ENCODE results near the gene DDI2.

The DDI2 gene

DNA sequence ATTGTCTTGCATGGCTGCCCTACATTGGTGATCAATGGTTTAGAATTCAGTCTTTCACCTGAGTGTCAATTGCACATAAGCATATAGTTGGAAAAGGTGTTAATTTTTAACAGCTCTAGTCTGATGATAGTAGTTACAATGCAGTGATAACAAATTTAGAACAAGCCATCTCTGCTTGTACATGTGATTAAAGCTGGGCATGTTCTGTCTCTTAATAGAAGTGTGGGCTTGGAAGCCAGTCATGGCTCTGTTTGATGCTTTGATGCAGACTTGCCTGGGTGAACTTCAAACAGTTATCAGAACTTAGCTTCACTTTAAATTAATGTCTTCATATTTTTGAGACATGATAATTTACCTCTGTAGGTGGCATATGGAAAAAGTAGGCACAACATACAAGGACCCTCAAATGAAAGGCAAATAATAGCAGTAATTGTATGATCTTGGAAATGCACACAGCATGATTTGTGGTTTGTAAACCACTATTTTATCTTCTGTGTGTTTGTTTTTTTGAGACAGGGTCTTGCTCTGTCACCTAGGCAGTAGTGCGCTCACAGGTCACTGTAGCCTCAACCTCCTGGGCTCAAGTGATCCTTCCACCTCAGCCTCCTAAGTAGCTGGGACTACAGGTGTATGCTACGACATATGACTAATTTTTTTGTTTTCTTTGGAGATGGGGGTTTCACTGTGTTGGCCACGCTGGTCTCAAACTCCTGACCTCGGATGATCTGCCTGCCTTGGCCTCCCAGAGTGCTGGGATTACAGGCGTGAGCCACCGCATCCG is 3.8 kb downstream of the DDI2 start:
- no peak for TF ChIP-seq EZH2phosphoT487 (conservative IDR thresholded peaks at IDR 0.05; ENCODE audit: low read length)
- TF ChIP-seq, protein P1, sequence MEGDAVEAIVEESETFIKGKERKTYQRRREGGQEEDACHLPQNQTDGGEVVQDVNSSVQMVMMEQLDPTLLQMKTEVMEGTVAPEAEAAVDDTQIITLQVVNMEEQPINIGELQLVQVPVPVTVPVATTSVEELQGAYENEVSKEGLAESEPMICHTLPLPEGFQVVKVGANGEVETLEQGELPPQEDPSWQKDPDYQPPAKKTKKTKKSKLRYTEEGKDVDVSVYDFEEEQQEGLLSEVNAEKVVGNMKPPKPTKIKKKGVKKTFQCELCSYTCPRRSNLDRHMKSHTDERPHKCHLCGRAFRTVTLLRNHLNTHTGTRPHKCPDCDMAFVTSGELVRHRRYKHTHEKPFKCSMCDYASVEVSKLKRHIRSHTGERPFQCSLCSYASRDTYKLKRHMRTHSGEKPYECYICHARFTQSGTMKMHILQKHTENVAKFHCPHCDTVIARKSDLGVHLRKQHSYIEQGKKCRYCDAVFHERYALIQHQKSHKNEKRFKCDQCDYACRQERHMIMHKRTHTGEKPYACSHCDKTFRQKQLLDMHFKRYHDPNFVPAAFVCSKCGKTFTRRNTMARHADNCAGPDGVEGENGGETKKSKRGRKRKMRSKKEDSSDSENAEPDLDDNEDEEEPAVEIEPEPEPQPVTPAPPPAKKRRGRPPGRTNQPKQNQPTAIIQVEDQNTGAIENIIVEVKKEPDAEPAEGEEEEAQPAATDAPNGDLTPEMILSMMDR (IDR thresholded peaks at IDR 0.05; ENCODE audit: insufficient read depth, low read length, poor library complexity, severe bottlenecking): no peak
- Histone ChIP-seq H3K79me2 (ENCODE audit: insufficient read depth, low read length) (peaks cover 87% of the 10 kb centered on the region), H3K27me3 (ENCODE audit: low read length) (no peaks in the 10 kb centered on the region), H4K20me1 (ENCODE audit: low read depth, low read length) (peaks cover 20% of the 10 kb centered on the region; the same call in 1 of the 2 replicates), H3K36me3 (ENCODE audit: low read length) (no peaks in the 10 kb centered on the region), H2AFZ (ENCODE audit: low read depth, low read length, severe bottlenecking) (no peak overlapping the region), H3K4me3 (ENCODE audit: insufficient read depth, low read length, poor library complexity, severe bottlenecking) (no peak overlapping the region), H3K9me3 (ENCODE audit: insufficient read depth, low read length) (no peaks in the 10 kb centered on the region), H3K27ac (ENCODE audit: low read depth, low read length) (no peak overlapping the region), H3K9ac (ENCODE audit: low read length) (no peak overlapping the region), H3K4me2 (ENCODE audit: low read depth, low read length, poor library complexity, severe bottlenecking) (peak overlapping the region; percentile 31), H3K9me2 (replicated peaks; ENCODE audit: insufficient read depth, low read length) (no peaks in the 10 kb centered on the region), H3F3A (ENCODE audit: insufficient read depth) (peaks cover 11% of the 10 kb centered on the region)

DNA sequence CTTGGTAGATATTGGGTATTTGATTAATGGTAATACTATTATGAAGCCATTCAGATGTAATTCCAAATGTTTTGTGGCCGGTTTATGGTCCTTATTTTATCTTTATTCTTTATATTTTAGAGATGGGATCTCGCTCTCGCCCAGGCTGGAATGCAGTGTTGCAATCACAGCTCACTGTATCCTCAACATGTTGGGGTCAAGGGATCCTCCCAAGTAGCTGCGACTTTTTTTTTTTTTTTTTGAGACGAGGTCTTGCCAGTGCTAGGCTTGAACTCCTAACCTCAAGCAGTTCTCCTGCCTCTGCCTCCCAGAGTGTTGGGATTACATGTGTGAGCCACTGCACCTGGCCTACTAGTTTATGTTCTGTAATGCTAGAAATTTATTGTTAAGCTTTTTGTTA is 4.7 kb downstream of the DDI2 start:
- no peak overlapping the region for H3K27ac ChIP-seq (ENCODE audit: low read depth, low read length)
- no peak overlapping the region for H3K4me3 ChIP-seq (ENCODE audit: insufficient read depth, low read length, poor library complexity, severe bottlenecking)
- H4K20me1 ChIP-seq (ENCODE audit: low read depth, low read length): peaks cover 20% of the 10 kb centered on the region; the same call in 1 of the 2 replicates
- TF ChIP-seq EZH2phosphoT487 (conservative IDR thresholded peaks at IDR 0.05; ENCODE audit: low read length): no peak
- TF ChIP-seq, protein P1 (IDR thresholded peaks at IDR 0.05; ENCODE audit: insufficient read depth, low read length, poor library complexity, severe bottlenecking): no peak
- no peaks in the 10 kb centered on the region for H3K9me2 ChIP-seq (replicated peaks; ENCODE audit: insufficient read depth, low read length)
- no peaks in the 10 kb centered on the region for H3K27me3 ChIP-seq (ENCODE audit: low read length)
- H3K4me2 ChIP-seq (ENCODE audit: low read depth, low read length, poor library complexity, severe bottlenecking): no peak overlapping the region
- H2AFZ ChIP-seq (ENCODE audit: low read depth, low read length, severe bottlenecking): no peak overlapping the region
- peaks cover 8% of the 10 kb centered on the region for H3F3A ChIP-seq (ENCODE audit: insufficient read depth)
- H3K9me3 ChIP-seq (ENCODE audit: insufficient read depth, low read length): no peaks in the 10 kb centered on the region
- 0 out of 2 replicates have a peak, but pooled peaks cover 2% of the 10 kb centered on the region for H3K36me3 ChIP-seq (ENCODE audit: low read length)
- no peak overlapping the region for H3K9ac ChIP-seq (ENCODE audit: low read length)
- H3K79me2 ChIP-seq (ENCODE audit: insufficient read depth, low read length): peaks cover 96% of the 10 kb centered on the region

DNA sequence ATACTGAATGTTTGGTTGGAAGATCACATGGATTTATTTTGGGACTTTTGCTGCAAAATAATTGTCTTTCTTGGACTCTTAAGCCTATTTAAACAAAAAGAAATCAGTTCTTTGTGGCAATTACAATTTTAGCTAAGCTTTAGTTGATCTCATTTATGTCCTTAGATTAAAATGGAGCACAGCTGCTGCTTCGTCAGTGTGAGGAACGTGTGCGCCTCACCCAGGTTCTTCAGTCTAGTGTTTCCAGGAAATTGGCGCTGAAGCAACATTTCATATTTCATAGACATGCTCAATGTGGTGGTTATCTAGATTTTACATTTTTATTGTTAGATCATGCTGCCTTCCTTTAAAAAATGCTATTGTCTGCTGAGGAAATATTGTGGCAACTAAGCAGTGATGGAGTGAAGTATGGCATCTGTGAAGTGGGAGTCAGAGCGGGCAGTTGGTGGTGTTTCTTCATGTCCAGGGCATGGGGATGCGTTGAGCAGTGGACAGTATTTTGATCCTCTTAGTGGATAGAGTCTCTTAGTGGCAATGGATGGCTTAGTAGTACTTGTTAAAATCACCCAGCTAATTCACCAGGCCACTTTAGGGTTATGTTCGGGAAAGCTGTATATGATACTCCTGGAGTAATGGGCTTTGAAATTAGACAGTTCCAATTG is 5.6 kb downstream of the DDI2 start:
- no peak overlapping the region for H3K9ac ChIP-seq (ENCODE audit: low read length)
- H3F3A ChIP-seq (ENCODE audit: insufficient read depth): peaks cover 13% of the 10 kb centered on the region
- H4K20me1 ChIP-seq (ENCODE audit: low read depth, low read length): peaks cover 20% of the 10 kb centered on the region; the same call in 1 of the 2 replicates
- peaks cover 99% of the 10 kb centered on the region for H3K79me2 ChIP-seq (ENCODE audit: insufficient read depth, low read length)
- H3K27me3 ChIP-seq (ENCODE audit: low read length): no peaks in the 10 kb centered on the region
- H3K36me3 ChIP-seq (ENCODE audit: low read length): peaks cover 8% of the 10 kb centered on the region; the same call in 1 of the 2 replicates
- H3K9me3 ChIP-seq (ENCODE audit: insufficient read depth, low read length): no peaks in the 10 kb centered on the region
- H3K4me2 ChIP-seq (ENCODE audit: low read depth, low read length, poor library complexity, severe bottlenecking): no peak overlapping the region
- H2AFZ ChIP-seq (ENCODE audit: low read depth, low read length, severe bottlenecking): no peak overlapping the region
- H3K27ac ChIP-seq (ENCODE audit: low read depth, low read length): no peak overlapping the region
- H3K9me2 ChIP-seq (replicated peaks; ENCODE audit: insufficient read depth, low read length): no peaks in the 10 kb centered on the region
- TF ChIP-seq, protein P1 (IDR thresholded peaks at IDR 0.05; ENCODE audit: insufficient read depth, low read length, poor library complexity, severe bottlenecking): no peak
- TF ChIP-seq EZH2phosphoT487 (conservative IDR thresholded peaks at IDR 0.05; ENCODE audit: low read length): no peak
- no peak overlapping the region for H3K4me3 ChIP-seq (ENCODE audit: insufficient read depth, low read length, poor library complexity, severe bottlenecking)

Data from SU-DHL-6 (cell line).